ENCODE measurements around the gene DUOXA2.

Gene DUOXA2

GRCh38 chr15:45083223-45083622, 30.9 kb upstream of the DUOXA2 start:
- DNase-seq (ENCODE audit: low read depth, low spot score): no peak
- Histone ChIP-seq H3K4me1 (ENCODE audit: control insufficient read depth, insufficient read depth, low read length) (no peaks in the 10 kb centered on the region), H3K27me3 (ENCODE audit: control insufficient read depth, insufficient read depth, low read length) (no peaks in the 10 kb centered on the region), H3K27ac (ENCODE audit: low read length) (no peak overlapping the region), H3K4me3 (ENCODE audit: low read length) (no peak overlapping the region), H3K36me3 (ENCODE audit: control insufficient read depth, insufficient read depth, low read length) (no peaks in the 10 kb centered on the region), H3K9me3 (ENCODE audit: control insufficient read depth, insufficient read depth, low read length) (no peaks in the 10 kb centered on the region; the same call in 1 of the 2 replicates)

GRCh38 chr15:45084163-45084562, 30.0 kb upstream of the DUOXA2 start:
- H3K36me3 ChIP-seq (ENCODE audit: control insufficient read depth, insufficient read depth, low read length): no peaks in the 10 kb centered on the region
- H3K27me3 ChIP-seq (ENCODE audit: control insufficient read depth, insufficient read depth, low read length): no peaks in the 10 kb centered on the region
- no peak overlapping the region for H3K27ac ChIP-seq (ENCODE audit: low read length)
- no peaks in the 10 kb centered on the region; the same call in 1 of the 2 replicates for H3K9me3 ChIP-seq (ENCODE audit: control insufficient read depth, insufficient read depth, low read length)
- no peak for DNase-seq (ENCODE audit: low read depth, low spot score)
- no peak overlapping the region for H3K4me3 ChIP-seq (ENCODE audit: low read length)
- H3K4me1 ChIP-seq (ENCODE audit: control insufficient read depth, insufficient read depth, low read length): no peaks in the 10 kb centered on the region
- WGBS (ENCODE audit: insufficient coverage, insufficient read length): no CpG with 5 or more reads among the region's 3 CpGs

GRCh38 chr15:45087513-45087912, 26.6 kb upstream of the DUOXA2 start:
- no peak for DNase-seq (ENCODE audit: low read depth, low spot score)
- no peaks in the 10 kb centered on the region for H3K4me1 ChIP-seq (ENCODE audit: control insufficient read depth, insufficient read depth, low read length)
- no peaks in the 10 kb centered on the region for H3K27me3 ChIP-seq (ENCODE audit: control insufficient read depth, insufficient read depth, low read length)
- no peaks in the 10 kb centered on the region for H3K36me3 ChIP-seq (ENCODE audit: control insufficient read depth, insufficient read depth, low read length)
- H3K4me3 ChIP-seq (ENCODE audit: low read length): no peak overlapping the region
- no peak overlapping the region for H3K27ac ChIP-seq (ENCODE audit: low read length)
- H3K9me3 ChIP-seq (ENCODE audit: control insufficient read depth, insufficient read depth, low read length): no peaks in the 10 kb centered on the region; the same call in 1 of the 2 replicates
- whole genome bisulfite sequencing (ENCODE audit: insufficient coverage, insufficient read length): no CpG with 5 or more reads among the region's 1 CpG

GRCh38 chr15:45088801-45089711, 25.1 kb upstream of the DUOXA2 start:
- no peaks in the 10 kb centered on the region for H3K27me3 ChIP-seq (ENCODE audit: control insufficient read depth, insufficient read depth, low read length)
- no CpG with 5 or more reads among the region's 10 CpGs for WGBS (ENCODE audit: insufficient coverage, insufficient read length)
- no peaks in the 10 kb centered on the region for H3K4me1 ChIP-seq (ENCODE audit: control insufficient read depth, insufficient read depth, low read length)
- H3K4me3 ChIP-seq (ENCODE audit: low read length): no peak overlapping the region
- DNase-seq (ENCODE audit: low read depth, low spot score): no peak
- no peaks in the 10 kb centered on the region; the same call in 1 of the 2 replicates for H3K9me3 ChIP-seq (ENCODE audit: control insufficient read depth, insufficient read depth, low read length)
- H3K36me3 ChIP-seq (ENCODE audit: control insufficient read depth, insufficient read depth, low read length): no peaks in the 10 kb centered on the region
- no peak overlapping the region for H3K27ac ChIP-seq (ENCODE audit: low read length)

- no peak for DNase-seq (ENCODE audit: low read depth, low spot score)
- WGBS (ENCODE audit: insufficient coverage, insufficient read length): no CpG with 5 or more reads among the region's 3 CpGs
These were observed 24.3 kb upstream of the DUOXA2 start for GRCh38 chr15:45089712-45090373.

GRCh38 chr15:45091161-45091560, 23.0 kb upstream of the DUOXA2 start:
- H3K4me3 ChIP-seq (ENCODE audit: low read length): no peak overlapping the region
- no peaks in the 10 kb centered on the region; the same call in 1 of the 2 replicates for H3K9me3 ChIP-seq (ENCODE audit: control insufficient read depth, insufficient read depth, low read length)
- H3K27me3 ChIP-seq (ENCODE audit: control insufficient read depth, insufficient read depth, low read length): no peaks in the 10 kb centered on the region
- no peak for DNase-seq (ENCODE audit: low read depth, low spot score)
- H3K36me3 ChIP-seq (ENCODE audit: control insufficient read depth, insufficient read depth, low read length): no peaks in the 10 kb centered on the region
- no peak overlapping the region for H3K27ac ChIP-seq (ENCODE audit: low read length)
- WGBS (ENCODE audit: insufficient coverage, insufficient read length): no CpG with 5 or more reads among the region's 7 CpGs
- H3K4me1 ChIP-seq (ENCODE audit: control insufficient read depth, insufficient read depth, low read length): no peaks in the 10 kb centered on the region

More at GRCh38 chr15:45089712-45090373, 24.3 kb upstream of the DUOXA2 start:
- H3K4me1 ChIP-seq (ENCODE audit: control insufficient read depth, insufficient read depth, low read length): no peaks in the 10 kb centered on the region
- H3K27me3 ChIP-seq (ENCODE audit: control insufficient read depth, insufficient read depth, low read length): no peaks in the 10 kb centered on the region
- H3K4me3 ChIP-seq (ENCODE audit: low read length): no peak overlapping the region
- H3K9me3 ChIP-seq (ENCODE audit: control insufficient read depth, insufficient read depth, low read length): no peaks in the 10 kb centered on the region; the same call in 1 of the 2 replicates
- no peaks in the 10 kb centered on the region for H3K36me3 ChIP-seq (ENCODE audit: control insufficient read depth, insufficient read depth, low read length)
- H3K27ac ChIP-seq (ENCODE audit: low read length): no peak overlapping the region

GRCh38 chr15:45091576-45091975, 22.6 kb upstream of the DUOXA2 start:
- H3K4me3 ChIP-seq (ENCODE audit: low read length): peak overlapping the region; percentile 3; the same call in 1 of the 2 replicates
- H3K36me3 ChIP-seq (ENCODE audit: control insufficient read depth, insufficient read depth, low read length): no peaks in the 10 kb centered on the region
- no peak for DNase-seq (ENCODE audit: low read depth, low spot score)
- no CpG with 5 or more reads among the region's 2 CpGs for WGBS (ENCODE audit: insufficient coverage, insufficient read length)
- no peaks in the 10 kb centered on the region for H3K27me3 ChIP-seq (ENCODE audit: control insufficient read depth, insufficient read depth, low read length)
- H3K4me1 ChIP-seq (ENCODE audit: control insufficient read depth, insufficient read depth, low read length): no peaks in the 10 kb centered on the region
- H3K9me3 ChIP-seq (ENCODE audit: control insufficient read depth, insufficient read depth, low read length): no peaks in the 10 kb centered on the region; the same call in 1 of the 2 replicates
- no peak overlapping the region for H3K27ac ChIP-seq (ENCODE audit: low read length)

GRCh38 chr15:45093013-45093412, 21.1 kb upstream of the DUOXA2 start:
- no peak overlapping the region for H3K4me3 ChIP-seq (ENCODE audit: low read length)
- no CpG with 5 or more reads among the region's 4 CpGs for WGBS (ENCODE audit: insufficient coverage, insufficient read length)
- no peak for DNase-seq (ENCODE audit: low read depth, low spot score)
- H3K27me3 ChIP-seq (ENCODE audit: control insufficient read depth, insufficient read depth, low read length): no peaks in the 10 kb centered on the region
- no peak overlapping the region for H3K27ac ChIP-seq (ENCODE audit: low read length)
- H3K4me1 ChIP-seq (ENCODE audit: control insufficient read depth, insufficient read depth, low read length): no peaks in the 10 kb centered on the region
- H3K9me3 ChIP-seq (ENCODE audit: control insufficient read depth, insufficient read depth, low read length): no peaks in the 10 kb centered on the region
- H3K36me3 ChIP-seq (ENCODE audit: control insufficient read depth, insufficient read depth, low read length): no peaks in the 10 kb centered on the region

- H3K4me3 ChIP-seq (ENCODE audit: low read length): no peak overlapping the region
- no peaks in the 10 kb centered on the region for H3K4me1 ChIP-seq (ENCODE audit: control insufficient read depth, insufficient read depth, low read length)
- no CpG with 5 or more reads among the region's 11 CpGs for WGBS (ENCODE audit: insufficient coverage, insufficient read length)
- DNase-seq (ENCODE audit: low read depth, low spot score): no peak
- no peaks in the 10 kb centered on the region for H3K27me3 ChIP-seq (ENCODE audit: control insufficient read depth, insufficient read depth, low read length)
- H3K9me3 ChIP-seq (ENCODE audit: control insufficient read depth, insufficient read depth, low read length): no peaks in the 10 kb centered on the region
- H3K27ac ChIP-seq (ENCODE audit: low read length): no peak overlapping the region
- no peaks in the 10 kb centered on the region for H3K36me3 ChIP-seq (ENCODE audit: control insufficient read depth, insufficient read depth, low read length)
These were observed 20.3 kb upstream of the DUOXA2 start for GRCh38 chr15:45093622-45094357.

- Histone ChIP-seq H3K4me3 (ENCODE audit: low read length) (no peak overlapping the region), H3K27ac (ENCODE audit: low read length) (no peak overlapping the region), H3K27me3 (ENCODE audit: control insufficient read depth, insufficient read depth, low read length) (no peaks in the 10 kb centered on the region), H3K4me1 (ENCODE audit: control insufficient read depth, insufficient read depth, low read length) (no peaks in the 10 kb centered on the region), H3K36me3 (ENCODE audit: control insufficient read depth, insufficient read depth, low read length) (no peaks in the 10 kb centered on the region), H3K9me3 (ENCODE audit: control insufficient read depth, insufficient read depth, low read length) (no peaks in the 10 kb centered on the region)
- DNase-seq (ENCODE audit: low read depth, low spot score): no peak
- WGBS (ENCODE audit: insufficient coverage, insufficient read length): no CpG with 5 or more reads among the region's 9 CpGs
These were observed 19.8 kb upstream of the DUOXA2 start for GRCh38 chr15:45094358-45094730.
